ENCODE results near the gene CHRNA4. TPM values are rescaled to one million over a fixed set of nuclear protein-coding genes. Genes with fewer than 3 reads are reported as not detected.

CHRNA4 gene
- polyA plus RNA-seq, 1 donor: 0.45 TPM

DNA sequence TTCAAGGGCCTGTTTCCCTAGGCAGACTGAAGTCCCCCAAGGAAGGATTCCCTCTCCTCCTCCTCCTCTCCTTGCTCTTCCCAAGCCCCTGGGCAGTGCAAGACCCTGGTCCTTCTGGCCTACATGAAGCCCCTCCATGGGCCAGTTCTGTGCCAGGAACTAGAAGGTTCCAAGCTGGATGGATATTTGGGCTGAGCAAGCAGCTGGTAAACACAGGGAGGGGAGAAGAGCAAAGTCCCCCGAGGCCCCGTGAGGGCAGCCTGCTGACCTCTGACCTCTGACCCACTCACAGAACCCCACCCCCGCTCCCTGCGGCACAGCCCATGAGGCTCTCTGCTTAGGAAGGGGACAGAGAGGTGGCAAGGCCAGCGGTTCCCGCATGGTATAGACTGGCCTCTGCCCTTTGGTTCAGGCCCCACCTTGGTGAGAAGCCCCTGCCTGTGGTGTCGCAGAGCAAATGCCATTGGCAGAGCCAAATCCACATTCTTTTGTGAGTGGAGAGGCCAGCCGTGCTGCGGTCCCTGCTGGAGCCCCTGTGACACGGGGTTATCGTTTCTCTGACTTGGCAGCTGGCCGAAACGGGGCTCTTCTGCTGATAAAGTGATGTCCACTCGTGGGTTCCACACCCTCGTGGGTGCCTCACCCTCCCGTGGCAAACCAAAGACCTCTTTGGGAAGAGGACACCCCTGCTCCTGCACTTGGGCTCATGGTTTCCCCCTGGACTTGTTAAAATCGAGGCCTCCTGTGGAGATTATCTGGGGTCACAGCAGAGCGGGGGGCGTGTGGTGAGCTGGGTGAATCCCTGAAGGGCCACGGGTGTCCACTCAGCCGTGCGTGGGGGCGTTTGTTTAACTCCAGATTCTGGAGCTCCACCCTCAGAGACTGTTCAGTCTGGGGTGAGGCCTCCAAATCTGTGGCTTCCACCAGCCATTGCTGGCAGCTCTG lies 2.1 kb upstream of the CHRNA4 start:
- Histone ChIP-seq H3K36me3 (ENCODE audit: control insufficient read depth, insufficient read depth, low read length) (no peaks in the 10 kb centered on the region), H3K27me3 (ENCODE audit: control insufficient read depth, insufficient read depth, low read length) (peaks cover 37% of the 10 kb centered on the region), H3K4me1 (ENCODE audit: control insufficient read depth, insufficient read depth, low read length) (no peaks in the 10 kb centered on the region), H3K27ac (ENCODE audit: low read length) (no peak overlapping the region), H3K4me3 (ENCODE audit: low read length) (no peak overlapping the region), H3K9me3 (ENCODE audit: control insufficient read depth, low read depth, low read length) (peaks cover 3% of the 10 kb centered on the region)
- no peak for DNase-seq
- no CpG with 5 or more reads among the region's 23 CpGs for WGBS (ENCODE audit: insufficient coverage, low lambda C conversion rate)

DNA sequence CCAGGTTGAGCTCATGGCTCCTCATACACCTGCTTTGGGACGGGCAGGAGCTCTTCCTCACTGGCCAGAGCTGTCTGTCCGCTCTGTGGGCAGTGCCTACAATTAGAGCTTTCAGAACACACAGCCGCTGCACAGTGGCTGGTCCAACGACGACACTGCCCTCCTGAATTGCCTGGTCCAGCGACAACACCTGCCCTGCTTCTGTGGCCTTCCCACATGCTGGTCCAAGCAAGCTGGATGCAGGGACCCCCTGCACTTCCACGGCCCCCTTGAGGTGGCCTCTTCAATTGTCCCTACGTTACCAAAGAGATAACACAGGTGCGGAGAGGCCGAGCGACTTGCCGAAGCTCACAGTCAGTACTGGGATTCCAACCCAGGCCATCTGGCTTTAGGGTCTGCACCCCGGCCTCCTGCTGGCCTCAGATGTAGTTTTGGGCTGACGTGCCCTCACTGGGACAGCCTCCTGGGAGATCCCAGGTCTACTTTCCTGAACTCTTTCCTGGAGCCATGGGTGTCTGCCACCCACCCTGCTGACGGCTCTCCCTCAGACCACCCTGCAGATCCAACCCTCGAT lies 1.4 kb upstream of the CHRNA4 start:
- Histone ChIP-seq H3K36me3 (ENCODE audit: control insufficient read depth, insufficient read depth, low read length) (no peaks in the 10 kb centered on the region), H3K27ac (ENCODE audit: low read length) (no peak overlapping the region), H3K4me3 (ENCODE audit: low read length) (no peak overlapping the region), H3K9me3 (ENCODE audit: control insufficient read depth, low read depth, low read length) (peaks cover 3% of the 10 kb centered on the region), H3K4me1 (ENCODE audit: control insufficient read depth, insufficient read depth, low read length) (no peaks in the 10 kb centered on the region), H3K27me3 (ENCODE audit: control insufficient read depth, insufficient read depth, low read length) (peaks cover 37% of the 10 kb centered on the region)
- no peak for DNase-seq
- WGBS (ENCODE audit: insufficient coverage, low lambda C conversion rate): no CpG with 5 or more reads among the region's 16 CpGs

DNA sequence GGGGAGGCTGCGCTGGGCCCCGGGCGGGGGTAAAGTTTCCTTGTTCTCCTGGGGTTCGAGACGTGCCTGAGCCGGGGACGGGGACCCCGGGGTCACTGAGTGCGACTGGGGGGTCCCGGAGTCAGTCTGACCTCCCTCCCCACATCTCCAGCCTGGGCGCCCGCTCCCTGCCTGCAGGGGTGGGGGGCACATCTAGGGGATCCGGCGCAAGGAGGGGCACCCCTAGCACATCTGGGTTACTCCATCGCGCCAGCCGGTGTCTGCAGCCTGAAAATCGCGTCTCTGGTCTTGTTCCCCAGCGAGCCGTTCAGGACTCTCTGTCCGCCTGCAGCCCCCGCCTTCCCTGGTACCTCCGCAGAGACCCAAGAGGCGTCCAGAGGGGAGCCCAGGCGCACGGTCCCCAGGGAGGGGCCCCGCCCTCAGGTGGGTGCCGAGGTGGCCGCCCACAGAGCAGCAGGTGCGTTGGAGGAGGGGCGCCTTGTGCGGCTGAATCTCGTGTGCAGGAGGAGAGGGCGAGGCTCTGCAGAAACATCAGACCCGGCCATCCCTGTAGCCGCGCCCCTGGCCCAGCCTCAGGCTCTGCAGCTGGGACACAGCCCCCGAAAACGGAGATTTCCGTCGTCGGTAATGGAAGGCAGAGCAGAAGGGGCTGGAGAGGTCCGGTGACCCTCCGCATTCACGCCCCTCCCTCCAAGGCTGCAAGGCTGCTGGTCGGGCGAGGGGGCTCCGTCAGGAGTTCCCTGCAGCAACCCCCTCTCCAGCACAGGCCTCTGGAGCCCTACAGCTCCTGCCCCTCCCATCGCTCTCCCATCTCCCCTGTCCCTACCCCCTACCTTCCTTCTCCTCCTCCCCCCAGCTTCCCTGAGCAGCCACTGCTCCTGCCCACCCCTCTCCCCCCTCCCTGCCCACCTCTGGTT lies 628 bp upstream of the CHRNA4 start:
- DNase-seq: no peak
- Histone ChIP-seq H3K4me1 (ENCODE audit: control insufficient read depth, insufficient read depth, low read length) (no peaks in the 10 kb centered on the region), H3K27me3 (ENCODE audit: control insufficient read depth, insufficient read depth, low read length) (peaks cover 37% of the 10 kb centered on the region), H3K36me3 (ENCODE audit: control insufficient read depth, insufficient read depth, low read length) (no peaks in the 10 kb centered on the region), H3K9me3 (ENCODE audit: control insufficient read depth, low read depth, low read length) (peaks cover 3% of the 10 kb centered on the region), H3K27ac (ENCODE audit: low read length) (no peak overlapping the region), H3K4me3 (ENCODE audit: low read length) (no peak overlapping the region)
- WGBS (ENCODE audit: insufficient coverage, low lambda C conversion rate): no CpG with 5 or more reads among the region's 50 CpGs

DNA sequence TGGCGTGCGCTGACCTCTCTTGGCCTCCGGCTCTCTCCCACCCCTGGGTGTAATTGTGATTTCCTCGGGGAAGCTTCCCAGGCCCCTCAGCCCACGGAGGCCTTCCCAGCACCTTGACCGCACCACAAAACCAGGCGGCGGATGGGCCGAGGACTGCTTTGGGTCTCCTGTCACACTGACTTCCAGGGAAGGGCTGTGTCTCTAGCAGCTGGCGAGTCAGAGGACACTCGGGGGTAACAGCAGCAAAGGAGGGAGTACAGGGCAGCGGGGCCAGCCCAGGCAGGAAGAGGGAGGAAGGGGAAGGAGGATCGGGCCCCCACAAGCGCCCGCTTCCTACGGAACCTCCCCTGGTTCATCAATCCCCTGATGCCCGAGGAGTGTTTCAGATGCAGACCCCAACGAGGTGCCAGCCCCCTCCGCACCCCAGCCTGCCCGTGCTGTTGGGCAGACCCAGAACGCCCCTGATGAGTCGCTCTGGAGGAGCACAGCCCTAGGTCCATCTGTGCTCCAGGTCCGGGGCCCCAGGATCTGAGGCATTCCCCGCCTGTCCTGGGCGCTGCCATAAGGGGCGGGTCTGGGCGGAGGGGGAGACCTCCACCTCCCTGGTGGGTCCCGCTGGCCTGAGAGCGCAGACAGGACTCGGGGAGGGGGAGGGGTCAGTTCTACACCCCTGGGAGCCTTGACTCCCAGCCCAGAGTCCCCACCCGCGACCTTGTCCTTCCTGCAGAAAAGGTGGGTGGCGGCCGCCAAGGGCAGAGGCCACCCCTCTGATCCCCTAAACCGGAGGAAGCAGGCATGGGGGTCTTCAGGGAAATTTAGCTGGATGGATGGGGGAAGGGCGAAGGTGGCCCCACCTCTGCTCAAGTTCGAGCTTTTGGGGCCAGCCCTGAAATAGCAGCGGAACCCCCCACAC lies 956 bp downstream of the CHRNA4 start:
- no peak for DNase-seq
- H3K36me3 ChIP-seq (ENCODE audit: control insufficient read depth, insufficient read depth, low read length): no peaks in the 10 kb centered on the region
- peaks cover 3% of the 10 kb centered on the region for H3K9me3 ChIP-seq (ENCODE audit: control insufficient read depth, low read depth, low read length)
- no peak overlapping the region for H3K27ac ChIP-seq (ENCODE audit: low read length)
- H3K4me1 ChIP-seq (ENCODE audit: control insufficient read depth, insufficient read depth, low read length): no peaks in the 10 kb centered on the region
- no CpG with 5 or more reads among the region's 38 CpGs for WGBS (ENCODE audit: insufficient coverage, low lambda C conversion rate)
- peaks cover 37% of the 10 kb centered on the region for H3K27me3 ChIP-seq (ENCODE audit: control insufficient read depth, insufficient read depth, low read length)
- H3K4me3 ChIP-seq (ENCODE audit: low read length): no peak overlapping the region

DNA sequence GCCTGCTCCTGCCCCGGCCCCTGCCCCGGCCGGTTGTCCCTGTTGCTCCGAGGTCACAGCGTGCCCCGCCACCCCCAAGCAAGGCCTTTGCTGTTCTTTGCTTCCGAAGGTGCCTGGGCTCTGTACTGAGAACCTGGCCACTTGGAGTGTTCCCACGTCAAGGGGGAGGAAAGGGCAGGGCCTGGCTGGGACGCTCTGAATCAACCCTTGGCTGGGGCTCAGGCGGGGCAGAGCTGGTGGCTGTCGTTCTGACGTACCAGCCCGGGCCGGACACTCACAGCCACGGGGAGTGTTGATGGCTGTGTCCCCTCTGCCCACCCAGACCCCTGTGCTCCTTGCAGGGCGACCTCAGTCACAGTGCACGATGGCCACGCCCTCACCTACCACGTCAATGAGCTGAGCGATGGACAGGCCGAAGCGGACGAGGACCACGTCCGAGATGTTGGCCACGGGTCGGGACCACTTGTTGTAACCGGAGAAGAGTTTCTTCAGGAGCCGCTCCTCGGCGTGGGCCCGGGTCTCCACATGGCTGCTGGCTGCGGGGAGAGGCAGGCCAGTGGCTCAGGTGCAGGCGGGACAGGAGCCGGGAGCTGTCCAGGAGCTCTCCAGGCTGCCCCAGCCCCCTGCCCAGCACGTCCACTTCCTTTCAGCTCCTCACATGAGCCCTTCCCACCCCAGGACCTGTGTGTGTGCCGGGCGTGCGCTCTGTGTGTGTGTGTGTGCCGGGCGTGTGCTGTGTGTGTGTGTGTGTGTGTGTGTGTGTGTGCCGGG lies 1.8 kb downstream of the CHRNA4 start:
- Histone ChIP-seq H3K27ac (ENCODE audit: low read length) (no peak overlapping the region), H3K4me3 (ENCODE audit: low read length) (no peak overlapping the region), H3K9me3 (ENCODE audit: control insufficient read depth, low read depth, low read length) (peaks cover 3% of the 10 kb centered on the region), H3K4me1 (ENCODE audit: control insufficient read depth, insufficient read depth, low read length) (no peaks in the 10 kb centered on the region), H3K27me3 (ENCODE audit: control insufficient read depth, insufficient read depth, low read length) (peaks cover 37% of the 10 kb centered on the region), H3K36me3 (ENCODE audit: control insufficient read depth, insufficient read depth, low read length) (no peaks in the 10 kb centered on the region)
- WGBS (ENCODE audit: insufficient coverage, low lambda C conversion rate): no CpG with 5 or more reads among the region's 42 CpGs
- no peak for DNase-seq

DNA sequence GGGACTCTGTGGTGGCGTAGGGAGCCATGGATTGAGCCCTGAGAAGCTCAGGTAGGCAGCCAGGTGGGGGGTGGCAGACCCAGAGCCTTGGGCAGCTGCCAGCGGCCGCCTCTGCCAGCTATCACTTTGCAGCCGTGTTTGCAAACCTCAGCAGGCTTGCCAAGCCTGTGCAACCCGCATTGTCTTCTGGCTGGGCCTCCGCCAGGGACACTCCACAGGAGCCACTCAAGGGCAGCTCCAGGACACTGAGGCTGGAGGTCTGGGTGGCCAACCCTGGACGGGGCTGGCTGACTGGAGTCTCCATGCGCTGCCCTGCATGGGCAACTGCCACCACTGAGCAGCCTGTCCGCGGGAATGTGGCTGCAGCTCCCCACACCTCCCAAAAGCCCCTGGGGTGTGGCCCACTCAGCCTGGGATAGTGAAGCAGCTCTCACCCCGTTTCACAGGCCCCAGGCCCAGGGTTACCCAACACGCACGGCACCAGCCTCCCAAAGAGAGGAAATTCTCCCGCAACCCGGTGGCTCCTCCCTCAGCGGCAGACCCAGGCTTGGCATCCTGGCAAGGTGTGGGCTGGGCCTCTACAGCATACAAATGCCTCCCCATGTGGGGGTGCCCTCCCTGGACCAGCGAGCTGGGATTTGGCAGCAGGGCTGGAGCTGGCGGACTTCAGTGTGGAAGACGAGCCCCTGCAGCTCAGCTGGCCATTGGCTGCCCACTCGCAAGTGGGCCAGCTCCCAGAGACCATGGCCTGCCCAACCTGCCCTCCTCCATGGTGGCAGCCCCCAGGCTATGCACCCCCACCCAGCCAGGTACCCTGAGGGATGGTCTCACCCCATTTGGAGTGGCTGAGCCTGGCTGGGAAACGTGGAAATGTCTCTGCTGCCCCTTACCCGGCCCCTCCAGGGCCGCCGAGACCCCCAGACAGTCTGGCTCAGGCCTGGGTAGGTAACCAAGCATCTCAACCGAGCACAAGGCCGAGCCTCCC lies 2.9 kb downstream of the CHRNA4 start:
- Histone ChIP-seq H3K9me3 (ENCODE audit: control insufficient read depth, low read depth, low read length) (peaks cover 3% of the 10 kb centered on the region), H3K4me1 (ENCODE audit: control insufficient read depth, insufficient read depth, low read length) (no peaks in the 10 kb centered on the region), H3K4me3 (ENCODE audit: low read length) (no peak overlapping the region), H3K27me3 (ENCODE audit: control insufficient read depth, insufficient read depth, low read length) (peaks cover 37% of the 10 kb centered on the region), H3K27ac (ENCODE audit: low read length) (no peak overlapping the region), H3K36me3 (ENCODE audit: control insufficient read depth, insufficient read depth, low read length) (no peaks in the 10 kb centered on the region)
- no peak for DNase-seq
- WGBS (ENCODE audit: insufficient coverage, low lambda C conversion rate): no CpG with 5 or more reads among the region's 26 CpGs

DNA sequence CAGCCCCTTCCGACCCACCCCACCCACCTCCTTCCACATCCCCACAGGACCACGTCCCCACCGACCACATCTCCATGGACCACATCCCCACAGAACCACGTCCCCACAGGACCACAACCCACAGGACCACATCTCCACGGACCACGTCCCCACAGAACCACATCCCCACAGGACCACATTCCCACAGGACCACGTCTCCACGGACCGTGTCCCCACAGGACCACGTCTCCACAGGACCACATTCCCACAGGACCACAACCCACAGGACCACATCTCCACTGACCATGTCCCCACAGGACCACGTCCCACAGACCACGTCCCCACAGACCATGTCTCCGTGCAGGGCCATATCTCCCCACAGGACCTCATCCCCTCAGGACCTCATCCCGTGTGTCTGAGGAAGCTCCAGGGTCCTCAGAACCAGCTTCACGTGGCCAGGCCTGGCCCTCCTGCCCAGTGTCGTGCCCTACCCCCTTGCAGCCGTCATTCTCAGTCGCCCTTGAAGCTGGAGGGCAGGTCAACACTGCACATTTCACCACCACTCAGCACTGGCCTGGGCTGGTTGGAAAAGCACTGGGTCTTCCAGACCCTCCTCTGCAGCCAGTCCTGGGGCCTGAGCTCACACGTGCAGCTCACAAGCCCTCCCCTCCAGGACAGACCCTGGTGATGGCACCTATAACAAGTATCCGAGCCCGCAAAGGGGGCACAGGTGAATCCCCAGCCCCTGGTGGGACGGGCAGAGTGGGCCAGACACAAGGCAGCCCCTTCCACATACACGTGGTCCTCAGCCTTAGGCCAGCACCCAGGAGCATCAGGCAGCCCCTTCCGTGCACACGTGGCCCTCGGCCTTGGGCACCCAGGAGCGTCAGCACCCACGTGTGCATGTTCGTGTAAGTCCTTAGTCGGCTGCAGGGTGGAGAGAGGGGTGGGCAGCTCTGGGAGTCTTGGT lies 3.9 kb downstream of the CHRNA4 start:
- no CpG with 5 or more reads among the region's 30 CpGs for WGBS (ENCODE audit: insufficient coverage, low lambda C conversion rate)
- peaks cover 28% of the 10 kb centered on the region for H3K27me3 ChIP-seq (ENCODE audit: control insufficient read depth, insufficient read depth, low read length)

DNA sequence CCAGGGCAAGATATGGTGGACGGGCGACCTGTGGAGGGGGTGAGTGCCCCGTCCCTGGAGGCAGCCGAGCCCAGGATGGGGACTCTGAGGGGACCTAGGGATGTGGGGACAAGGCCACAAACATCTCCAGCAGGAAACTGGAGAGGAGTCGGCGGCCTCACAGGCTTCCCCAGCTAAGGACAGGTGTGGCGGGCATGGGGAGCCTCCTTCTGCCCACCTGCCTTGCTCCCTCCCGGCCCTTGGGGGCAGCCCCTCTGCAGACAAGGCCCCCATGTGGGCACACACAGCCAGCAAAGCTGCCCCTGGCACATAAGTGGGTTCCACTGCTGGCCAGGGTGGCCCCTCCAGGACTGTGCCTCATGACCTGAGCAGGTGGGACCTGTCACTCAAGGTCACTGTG lies 4.6 kb downstream of the CHRNA4 start:
- H3K27me3 ChIP-seq (ENCODE audit: control insufficient read depth, insufficient read depth, low read length): peaks cover 22% of the 10 kb centered on the region

More for the DNA sequence above, 3.9 kb downstream of the CHRNA4 start:
- no peak overlapping the region for H3K4me3 ChIP-seq (ENCODE audit: low read length)
- no peaks in the 10 kb centered on the region for H3K36me3 ChIP-seq (ENCODE audit: control insufficient read depth, insufficient read depth, low read length)
- H3K27ac ChIP-seq (ENCODE audit: low read length): no peak overlapping the region
- DNase-seq: no peak
- peaks cover 3% of the 10 kb centered on the region for H3K9me3 ChIP-seq (ENCODE audit: control insufficient read depth, low read depth, low read length)
- no peaks in the 10 kb centered on the region for H3K4me1 ChIP-seq (ENCODE audit: control insufficient read depth, insufficient read depth, low read length)

More for the DNA sequence above, 4.6 kb downstream of the CHRNA4 start:
- no peak for DNase-seq
- no peak overlapping the region for H3K4me3 ChIP-seq (ENCODE audit: low read length)
- no peaks in the 10 kb centered on the region for H3K36me3 ChIP-seq (ENCODE audit: control insufficient read depth, insufficient read depth, low read length)
- WGBS (ENCODE audit: insufficient coverage, low lambda C conversion rate): no CpG with 5 or more reads among the region's 8 CpGs
- no peaks in the 10 kb centered on the region for H3K9me3 ChIP-seq (ENCODE audit: control insufficient read depth, low read depth, low read length)
- no peak overlapping the region for H3K27ac ChIP-seq (ENCODE audit: low read length)
- no peaks in the 10 kb centered on the region for H3K4me1 ChIP-seq (ENCODE audit: control insufficient read depth, insufficient read depth, low read length)

Measured in large intestine (tissue), 3 donors.